Peyer's patch (tissue), 4 donors: ENCODE measurements around the gene EPHB2.

Experiments
- POLR2A ChIP-seq, 2 donors: fragments of 450-650 bp; IDR thresholded peaks; one replicate each; pipeline ENCODE4 v1.5.1; 2017; ENCODE audit warnings: antibody characterized with exemption in 2 of 2, mild to moderate bottlenecking in 2 of 2, moderate library complexity in 2 of 2
- TF ChIP-seq, protein P1 (sequence below), 6 experiments: fragments of 450-650 bp in 4 of 6; fragments of 200-600 bp in 2 of 6; sonication (generic) in 1 of 6; IDR thresholded peaks; one replicate each; pipeline ENCODE4 v1.5.1; 2017 to 2019; ENCODE audit warnings: antibody characterized with exemption in 6 of 6, mild to moderate bottlenecking in 3 of 6, moderate library complexity in 1 of 6

DNA sequence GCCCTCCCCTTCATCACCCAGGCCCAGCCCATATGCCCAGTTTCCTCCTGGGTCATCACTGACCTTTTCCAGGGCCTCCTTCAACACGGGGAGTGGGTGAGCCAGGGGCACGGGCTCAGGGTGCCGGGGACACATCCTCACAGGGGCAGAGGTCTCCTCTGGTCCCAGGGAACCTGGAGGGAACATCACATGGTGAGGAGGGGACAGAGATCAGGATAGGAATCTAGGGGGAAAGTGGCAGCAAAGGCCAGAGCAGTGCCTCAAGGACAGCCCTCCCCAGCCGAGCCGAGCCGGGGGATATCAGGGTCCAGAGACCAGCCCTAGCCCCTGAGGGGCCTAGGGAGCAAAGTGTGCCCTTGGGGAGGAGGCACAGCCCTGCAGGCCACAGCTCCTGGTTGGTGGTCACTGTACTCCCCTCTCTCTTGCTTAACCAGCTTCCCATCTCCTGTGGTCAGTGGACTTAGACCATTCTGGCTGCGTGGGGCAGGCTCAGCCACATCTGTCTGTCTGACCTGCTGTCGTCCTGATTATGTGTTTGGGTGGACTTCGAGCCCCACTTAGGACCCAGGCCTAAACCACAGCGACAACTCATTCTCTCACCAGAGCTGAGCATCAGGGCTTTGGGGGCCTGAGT is 252.5 kb downstream of the EPHB2 start:
- TF ChIP-seq, protein P1, sequence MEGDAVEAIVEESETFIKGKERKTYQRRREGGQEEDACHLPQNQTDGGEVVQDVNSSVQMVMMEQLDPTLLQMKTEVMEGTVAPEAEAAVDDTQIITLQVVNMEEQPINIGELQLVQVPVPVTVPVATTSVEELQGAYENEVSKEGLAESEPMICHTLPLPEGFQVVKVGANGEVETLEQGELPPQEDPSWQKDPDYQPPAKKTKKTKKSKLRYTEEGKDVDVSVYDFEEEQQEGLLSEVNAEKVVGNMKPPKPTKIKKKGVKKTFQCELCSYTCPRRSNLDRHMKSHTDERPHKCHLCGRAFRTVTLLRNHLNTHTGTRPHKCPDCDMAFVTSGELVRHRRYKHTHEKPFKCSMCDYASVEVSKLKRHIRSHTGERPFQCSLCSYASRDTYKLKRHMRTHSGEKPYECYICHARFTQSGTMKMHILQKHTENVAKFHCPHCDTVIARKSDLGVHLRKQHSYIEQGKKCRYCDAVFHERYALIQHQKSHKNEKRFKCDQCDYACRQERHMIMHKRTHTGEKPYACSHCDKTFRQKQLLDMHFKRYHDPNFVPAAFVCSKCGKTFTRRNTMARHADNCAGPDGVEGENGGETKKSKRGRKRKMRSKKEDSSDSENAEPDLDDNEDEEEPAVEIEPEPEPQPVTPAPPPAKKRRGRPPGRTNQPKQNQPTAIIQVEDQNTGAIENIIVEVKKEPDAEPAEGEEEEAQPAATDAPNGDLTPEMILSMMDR (IDR thresholded peaks at IDR 0.05) = no peak
- no peak for TF ChIP-seq POLR2A (IDR thresholded peaks at IDR 0.05)
